Measurements from ENCODE around the gene S100A5.

DNA sequence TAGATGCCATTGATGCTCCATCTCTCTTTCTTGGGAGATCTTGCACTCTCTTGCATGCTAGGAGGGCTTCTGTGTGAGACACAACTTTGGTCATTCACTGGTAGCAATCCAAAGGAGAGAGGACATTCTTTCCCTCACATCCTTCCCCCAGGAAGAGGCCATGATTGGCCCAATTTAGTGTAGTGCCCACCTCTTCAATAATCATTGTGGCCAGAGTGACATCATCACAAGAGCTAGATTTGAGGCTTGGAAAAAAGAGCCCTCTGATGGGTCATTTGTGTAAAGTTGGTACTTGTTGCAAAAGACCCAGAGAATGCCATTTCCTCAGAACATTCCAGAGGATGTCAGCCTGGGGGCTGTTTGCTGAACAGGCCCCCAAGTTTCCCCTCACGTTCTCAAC lies 35.2 kb downstream of the S100A5 start:
- TF ChIP-seq CTCF (IDR thresholded peaks at IDR 0.05) (no peak), ZFX (IDR thresholded peaks at IDR 0.05; ENCODE audit: borderline replicate concordance) (no peak)
